ENCODE results near the gene UCP3. TPM values are rescaled to one million over a fixed set of nuclear protein-coding genes. Genes with fewer than 3 reads are reported as not detected.
A peak's percentile ranks its signal among the peaks of the same experiment; 100 is the strongest.

UCP3 gene
- 4.4 and 5.7 TPM in 2 replicates for total RNA-seq

DNA sequence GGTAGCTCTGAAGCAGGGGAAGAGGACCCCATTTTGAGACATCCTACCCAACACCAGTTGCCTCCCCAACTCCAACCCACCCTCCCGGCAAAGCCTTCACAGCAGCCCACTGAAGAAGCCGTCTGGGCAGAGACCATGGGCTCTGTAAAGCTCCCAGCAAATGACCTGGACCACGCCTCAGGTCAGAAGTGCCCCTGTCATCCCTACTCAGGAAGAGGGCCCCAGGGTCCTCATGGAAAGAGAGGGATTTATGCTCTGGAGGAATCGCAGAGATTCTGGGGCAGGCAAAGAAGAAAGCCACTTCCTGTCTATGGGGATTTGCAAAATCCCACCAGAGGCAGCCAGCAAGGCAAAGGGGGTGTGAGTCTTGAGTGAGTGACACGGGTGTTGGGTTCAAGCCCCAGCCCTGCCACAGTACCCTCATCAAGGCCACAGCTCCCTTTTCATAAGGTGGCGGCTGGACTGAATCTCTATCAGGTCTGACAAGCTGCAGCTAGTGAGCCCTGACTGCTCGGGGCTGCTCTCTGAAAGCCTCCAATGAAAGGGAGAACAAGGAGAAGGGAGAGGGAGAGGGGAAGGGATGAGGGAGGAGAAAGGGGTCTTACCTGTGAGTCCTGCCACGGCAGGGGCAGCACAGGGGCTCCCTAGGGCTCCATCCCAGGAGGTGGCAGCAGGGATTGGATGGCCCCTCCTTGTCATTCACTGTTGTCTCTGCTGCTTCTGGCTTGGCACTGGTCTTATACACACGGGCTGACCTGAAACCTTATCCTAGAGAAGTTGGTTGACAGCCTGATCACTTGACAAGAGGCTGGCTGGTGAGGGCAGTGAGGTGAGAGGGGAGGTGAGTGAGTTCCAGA is at the start of gene UCP3:
Gene UCP3, minus strand, starts transcription at position 713 of the 857 bp plus-strand sequence. CDS start 2,043 bp downstream, outside the sequence.
- intact Hi-C loops (cut with micrococcal nuclease) = no loop called here
- Mint-ChIP-seq H3K4me3 (no peak within 1 kb of the TSS), H3K36me3 (ENCODE audit: low read depth) (peaks cover 9% of the 10 kb centered on the region), H3K27me3 (no peaks in the 10 kb centered on the region), H3K9me3 (no peaks in the 10 kb centered on the region), H3K4me1 (peaks cover 65% of the 10 kb centered on the region), H3K27ac (peak within 1 kb of the TSS; percentile 50)
- CTCF ChIA-PET = no interaction called here
- ATAC-seq (ENCODE audit: low read depth) (no peak), DNase-seq (no peak)
- POLR2A ChIA-PET = interaction anchor here (1.9 to 2.3 kb wide), 2 partner anchors 26 to 29 kb away, joined by 11 to 12 read pairs; partner anchors contain the start of gene UCP2
- no peak for TF ChIP-seq CTCF (IDR thresholded peaks at IDR 0.05)

DNA sequence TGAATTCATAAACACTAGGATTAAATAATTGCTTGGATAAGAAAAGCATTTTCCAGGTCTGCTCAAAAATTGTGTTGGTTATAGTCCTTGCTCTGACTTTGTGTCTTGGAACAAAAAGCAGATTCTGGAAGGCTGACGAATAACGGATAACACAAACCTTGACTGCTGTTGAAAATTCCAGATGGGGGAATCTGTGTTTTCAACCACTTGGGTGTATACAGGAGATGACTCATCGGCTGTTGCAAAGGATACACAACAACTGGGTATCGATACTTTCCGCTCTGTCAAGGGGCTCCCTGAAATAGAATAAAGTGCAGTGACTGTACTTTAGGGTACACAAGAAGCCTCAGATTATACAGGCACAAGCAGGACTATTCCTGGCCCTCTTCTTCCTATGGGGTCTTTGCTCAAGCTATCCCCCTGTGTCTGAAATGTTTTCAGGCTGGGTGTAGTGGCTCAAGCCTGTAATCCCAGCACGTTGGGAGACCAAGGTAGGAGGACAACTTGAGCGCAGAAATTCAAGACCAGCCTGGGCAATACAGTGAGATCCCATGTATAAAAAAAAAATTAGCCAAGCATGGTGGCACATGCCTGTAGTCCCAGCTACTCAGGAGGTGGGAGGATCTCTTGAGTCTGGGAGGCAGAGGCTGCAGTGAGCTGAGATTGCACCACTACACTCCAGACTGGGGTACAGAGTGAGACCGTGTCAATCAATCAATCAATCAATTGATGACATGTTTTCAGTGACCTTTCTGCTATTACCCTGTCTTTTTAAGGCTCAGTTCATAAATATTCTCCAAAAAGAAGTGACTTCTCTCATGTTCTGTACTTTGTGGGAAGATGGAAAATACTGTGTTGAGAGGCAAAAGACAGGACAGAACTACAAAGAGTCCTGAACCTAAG is 48.6 kb upstream of the UCP3 start:
- no peaks in the 10 kb centered on the region for H3K27me3 Mint-ChIP-seq
- ChIA-PET CTCF (no interaction called here), POLR2A (no interaction called here)
- TF ChIP-seq CTCF (IDR thresholded peaks at IDR 0.05) = no peak
- no peak for ATAC-seq (ENCODE audit: low read depth)
- intact Hi-C loops (cut with micrococcal nuclease) = no loop called here
- H3K4me3 Mint-ChIP-seq = no peak overlapping the region
- no peak overlapping the region for H3K27ac Mint-ChIP-seq
- peaks cover 56% of the 10 kb centered on the region for H3K36me3 Mint-ChIP-seq (ENCODE audit: low read depth)
- no peaks in the 10 kb centered on the region for H3K9me3 Mint-ChIP-seq
- DNase-seq = no peak
- peaks cover under 1% of the 10 kb centered on the region for H3K4me1 Mint-ChIP-seq

GRCh38 chr11:74055938-74056337 is 47.1 kb upstream of the UCP3 start:
- Mint-ChIP-seq H3K4me1 (no peaks in the 10 kb centered on the region), H3K36me3 (ENCODE audit: low read depth) (peaks cover 61% of the 10 kb centered on the region), H3K9me3 (no peaks in the 10 kb centered on the region), H3K27ac (no peak overlapping the region), H3K4me3 (no peak overlapping the region), H3K27me3 (no peaks in the 10 kb centered on the region)
- ATAC-seq (ENCODE audit: low read depth) (no peak), DNase-seq (no peak)
- CTCF ChIA-PET = no interaction called here
- no peak for TF ChIP-seq CTCF (IDR thresholded peaks at IDR 0.05)
- POLR2A ChIA-PET = no interaction called here
- intact Hi-C loops (cut with micrococcal nuclease) = no loop called here

- intact Hi-C loops (cut with micrococcal nuclease) = no loop called here
- Mint-ChIP-seq H3K27me3 (no peaks in the 10 kb centered on the region), H3K4me3 (no peak overlapping the region), H3K36me3 (ENCODE audit: low read depth) (peaks cover 62% of the 10 kb centered on the region), H3K4me1 (no peaks in the 10 kb centered on the region), H3K27ac (no peak overlapping the region), H3K9me3 (no peaks in the 10 kb centered on the region)
- DNase-seq = no peak
- ChIA-PET CTCF (no interaction called here), POLR2A (interaction anchor here (0.5 kb wide), 1 partner anchor 25 kb away, joined by 3 read pairs; no protein-coding TSS in a partner anchor)
- no peak for TF ChIP-seq CTCF (IDR thresholded peaks at IDR 0.05)
- no peak for ATAC-seq (ENCODE audit: low read depth)
These were observed 41.6 kb upstream of the UCP3 start for GRCh38 chr11:74050465-74050864.

- ChIA-PET CTCF (no interaction called here), POLR2A (no interaction called here)
- Mint-ChIP-seq H3K27me3 (no peaks in the 10 kb centered on the region), H3K4me3 (no peak overlapping the region), H3K27ac (no peak overlapping the region), H3K4me1 (no peaks in the 10 kb centered on the region), H3K36me3 (ENCODE audit: low read depth) (peaks cover 64% of the 10 kb centered on the region), H3K9me3 (no peaks in the 10 kb centered on the region)
- intact Hi-C loops (cut with micrococcal nuclease) = no loop called here
- ATAC-seq (ENCODE audit: low read depth) (no peak), DNase-seq (no peak)
- no peak for TF ChIP-seq CTCF (IDR thresholded peaks at IDR 0.05)
These were observed 40.1 kb upstream of the UCP3 start for GRCh38 chr11:74048993-74049392.
